ENCODE data around the gene TTC28.

DNA sequence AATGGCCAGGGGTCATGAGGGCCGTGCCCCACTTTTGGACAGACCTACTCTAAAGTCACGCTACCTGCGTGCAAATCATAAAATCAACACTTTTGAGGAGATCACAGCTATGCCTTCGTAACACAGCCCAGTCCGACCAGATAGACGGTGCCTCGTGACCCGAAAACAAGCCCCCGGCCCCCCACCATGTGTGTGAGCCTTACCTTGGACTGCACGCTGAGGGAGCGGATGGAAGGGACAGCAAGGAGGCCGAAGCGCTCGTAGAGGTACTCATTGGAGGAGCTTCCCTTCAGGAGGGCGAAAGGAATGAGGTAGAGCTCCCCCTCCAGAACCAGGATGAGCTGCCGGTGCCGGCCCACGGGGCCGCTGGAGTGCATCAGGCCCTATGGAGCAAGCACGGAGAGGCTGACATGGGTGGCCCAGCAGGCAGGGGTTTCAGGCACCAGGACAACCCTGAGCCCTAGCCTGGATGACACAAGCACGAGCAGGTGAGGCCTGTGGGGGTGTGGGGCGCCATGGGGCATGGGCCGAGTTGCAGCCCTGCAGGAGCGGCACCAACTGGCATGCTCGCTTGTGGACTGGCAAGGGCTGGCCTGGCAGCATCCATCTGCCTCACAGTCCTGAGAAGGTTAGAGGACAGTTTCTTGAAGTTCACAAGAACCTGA lies 678.3 kb downstream of the TTC28 start:
- TF ChIP-seq POLR2AphosphoS5 (IDR thresholded peaks at IDR 0.05) (no peak), POLR2A (IDR thresholded peaks at IDR 0.05) (no peak), EP300 (IDR thresholded peaks at IDR 0.05) (no peak)
- TF ChIP-seq, protein P1, sequence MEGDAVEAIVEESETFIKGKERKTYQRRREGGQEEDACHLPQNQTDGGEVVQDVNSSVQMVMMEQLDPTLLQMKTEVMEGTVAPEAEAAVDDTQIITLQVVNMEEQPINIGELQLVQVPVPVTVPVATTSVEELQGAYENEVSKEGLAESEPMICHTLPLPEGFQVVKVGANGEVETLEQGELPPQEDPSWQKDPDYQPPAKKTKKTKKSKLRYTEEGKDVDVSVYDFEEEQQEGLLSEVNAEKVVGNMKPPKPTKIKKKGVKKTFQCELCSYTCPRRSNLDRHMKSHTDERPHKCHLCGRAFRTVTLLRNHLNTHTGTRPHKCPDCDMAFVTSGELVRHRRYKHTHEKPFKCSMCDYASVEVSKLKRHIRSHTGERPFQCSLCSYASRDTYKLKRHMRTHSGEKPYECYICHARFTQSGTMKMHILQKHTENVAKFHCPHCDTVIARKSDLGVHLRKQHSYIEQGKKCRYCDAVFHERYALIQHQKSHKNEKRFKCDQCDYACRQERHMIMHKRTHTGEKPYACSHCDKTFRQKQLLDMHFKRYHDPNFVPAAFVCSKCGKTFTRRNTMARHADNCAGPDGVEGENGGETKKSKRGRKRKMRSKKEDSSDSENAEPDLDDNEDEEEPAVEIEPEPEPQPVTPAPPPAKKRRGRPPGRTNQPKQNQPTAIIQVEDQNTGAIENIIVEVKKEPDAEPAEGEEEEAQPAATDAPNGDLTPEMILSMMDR (IDR thresholded peaks at IDR 0.05) = no peak

Data from sigmoid colon (tissue), 4 donors.